T-helper 22 cell (primary cell): ENCODE data around the gene SP110.

Source experiments
- DNase-seq: peaks from one replicate; pipeline ENCODE4 v3.0.0-alpha.2; 2020; ENCODE audit warnings: low read depth

SP110 gene

GRCh38 chr2:230170532-230170931, 49.3 kb downstream of the SP110 start:
- DNase-seq: no peak

- no peak for DNase-seq
These were observed 53.1 kb downstream of the SP110 start for GRCh38 chr2:230166557-230167170.

GRCh38 chr2:230164139-230164538, 55.6 kb downstream of the SP110 start:
- DNase-seq: no peak

GRCh38 chr2:230162981-230163380, 56.8 kb downstream of the SP110 start:
- DNase-seq: no peak

- DNase-seq: no peak
These were observed 58.6 kb downstream of the SP110 start for GRCh38 chr2:230161184-230161583.

GRCh38 chr2:230160112-230160660, 59.6 kb downstream of the SP110 start:
- no peak for DNase-seq

GRCh38 chr2:230158468-230158867, 61.3 kb downstream of the SP110 start:
- no peak for DNase-seq

- DNase-seq: no peak
These were observed 62.7 kb downstream of the SP110 start for GRCh38 chr2:230156782-230157699.

GRCh38 chr2:230155359-230155758, 64.4 kb downstream of the SP110 start:
- no peak for DNase-seq

GRCh38 chr2:230153390-230153976, 66.3 kb downstream of the SP110 start:
- no peak for DNase-seq

GRCh38 chr2:230152334-230152733, 67.5 kb downstream of the SP110 start:
- no peak for DNase-seq

GRCh38 chr2:230144355-230144754, 75.4 kb downstream of the SP110 start:
- no peak for DNase-seq

- no peak for DNase-seq
These were observed 79.1 kb downstream of the SP110 start for GRCh38 chr2:230140667-230141066.

GRCh38 chr2:230137902-230138539, 81.8 kb downstream of the SP110 start:
- no peak for DNase-seq

GRCh38 chr2:230135130-230135525, 84.7 kb downstream of the SP110 start:
- DNase-seq: no peak

GRCh38 chr2:230134496-230135129, 85.2 kb downstream of the SP110 start:
- no peak for DNase-seq

- no peak for DNase-seq
These were observed 88.4 kb downstream of the SP110 start for GRCh38 chr2:230131366-230131765.

GRCh38 chr2:230130668-230131364, 89.0 kb downstream of the SP110 start:
- DNase-seq: no peak

GRCh38 chr2:230129343-230129742, 90.4 kb downstream of the SP110 start:
- DNase-seq: no peak

- DNase-seq: no peak
These were observed 91.0 kb downstream of the SP110 start for GRCh38 chr2:230128623-230129342.
